Activated CD8-positive, alpha-beta T cell treated with anti-CD3 and anti-CD28 coated beads for 36 hours (primary cell): ENCODE results near the gene GRM5. TPM values are rescaled to one million over a fixed set of nuclear protein-coding genes. Genes with fewer than 3 reads are reported as not detected.

Experiments used
- ATAC-seq: fragments of 200-7000 bp; cut with Tn5 transposase; one replicate; pipeline ENCODE4 v1.10.0; 2021; ENCODE audit warnings: mild to moderate bottlenecking, moderate library complexity
- CTCF ChIA-PET: fragments of 350-600 bp; sonication (Branson Sonifier 250); formaldehyde crosslinking; loops from one replicate; lab custom pipeline; 2021; ENCODE audit warnings: antibody characterized with exemption; lab: Charles Lee
- POLR2A ChIA-PET: fragments of 350-600 bp; sonication (Branson Sonifier 250); formaldehyde crosslinking; loops from one replicate; lab custom pipeline; 2021; ENCODE audit warnings: antibody characterized with exemption; lab: Charles Lee
- DNase-seq: peaks from one replicate; pipeline ENCODE4 v3.0.0-alpha.2; 2020
- H3K27ac Mint-ChIP-seq: one replicate; pipeline ENCODE4 v1.8.0; 2021; ENCODE audit warnings: mild to moderate bottlenecking, mixed read lengths
- H3K27me3 Mint-ChIP-seq: one replicate; pipeline ENCODE4 v1.8.0; 2021; ENCODE audit warnings: mixed read lengths
- H3K36me3 Mint-ChIP-seq: one replicate; pipeline ENCODE4 v1.8.0; 2021; ENCODE audit warnings: low read depth, mixed read lengths
- H3K4me1 Mint-ChIP-seq: one replicate; pipeline ENCODE4 v1.8.0; 2021; ENCODE audit warnings: low read depth, mixed read lengths
- H3K4me3 Mint-ChIP-seq: one replicate; pipeline ENCODE4 v1.8.0; 2021; ENCODE audit warnings: mild to moderate bottlenecking, moderate library complexity, mixed read lengths
- H3K9me3 Mint-ChIP-seq: one replicate; pipeline ENCODE4 v1.8.0; 2021; ENCODE audit warnings: mixed read lengths
- CTCF ChIP-seq: fragments of 200-600 bp; IDR thresholded peaks from one replicate; pipeline ENCODE4 v1.8.0; 2022; ENCODE audit warnings: antibody characterized with exemption, mild to moderate bottlenecking
- intact Hi-C: fragments of 100-400 bp; cut with micrococcal nuclease; formaldehyde crosslinking; loops from one replicate; pipeline ENCODE4 v1.10.0; 2022
- total RNA-seq, 2 experiments: library from RNA; stranded (reverse); gene quantifications; one replicate each; pipeline ENCODE4 v1.2.3, GENCODE V29; 2021

The GRM5 gene
- total RNA-seq, 2 experiments from 2014 or later = not detected

- Mint-ChIP-seq H3K27me3 (no peaks in the 10 kb centered on the region), H3K4me1 (peaks cover 6% of the 10 kb centered on the region), H3K36me3 (no peaks in the 10 kb centered on the region), H3K9me3 (no peaks in the 10 kb centered on the region), H3K4me3 (no peak overlapping the region), H3K27ac (no peak overlapping the region)
- intact Hi-C loops = no loop called here
- CTCF ChIA-PET = interaction anchor here (0.7 kb wide), 1 partner anchor 1422 kb away, joined by 3 read pairs; no protein-coding TSS in a partner anchor
- DNase-seq (no peak), ATAC-seq (peak; percentile 49)
- no peak for TF ChIP-seq CTCF
- POLR2A ChIA-PET = no interaction called here
Observed at GRCh38 chr11:88801484-88802123, 264.2 kb downstream of the GRM5 start.

- Mint-ChIP-seq H3K27me3 (no peaks in the 10 kb centered on the region), H3K4me3 (no peak overlapping the region), H3K4me1 (peaks cover 6% of the 10 kb centered on the region), H3K27ac (no peak overlapping the region), H3K36me3 (no peaks in the 10 kb centered on the region), H3K9me3 (no peaks in the 10 kb centered on the region)
- ChIA-PET POLR2A (no interaction called here), CTCF (interaction anchor here (1.5 kb wide), 1 partner anchor 9 kb away, joined by 3 read pairs; no protein-coding TSS in a partner anchor)
- intact Hi-C loops = no loop called here
- TF ChIP-seq CTCF = no peak
- DNase-seq = no peak
- no peak for ATAC-seq
Observed at GRCh38 chr11:88799771-88800500, 265.8 kb downstream of the GRM5 start.

GRCh38 chr11:88790182-88790581 is 275.6 kb downstream of the GRM5 start:
- DNase-seq (no peak), ATAC-seq (no peak)
- ChIA-PET POLR2A (no interaction called here), CTCF (no interaction called here)
- no peaks in the 10 kb centered on the region for H3K4me1 Mint-ChIP-seq
- H3K4me3 Mint-ChIP-seq = no peak overlapping the region
- H3K27me3 Mint-ChIP-seq = no peaks in the 10 kb centered on the region
- H3K36me3 Mint-ChIP-seq = no peaks in the 10 kb centered on the region
- no peak for TF ChIP-seq CTCF
- no peaks in the 10 kb centered on the region for H3K9me3 Mint-ChIP-seq
- H3K27ac Mint-ChIP-seq = no peak overlapping the region
- intact Hi-C loops = no loop called here

- intact Hi-C loops = no loop called here
- peaks cover 1% of the 10 kb centered on the region for H3K9me3 Mint-ChIP-seq
- no peak for TF ChIP-seq CTCF
- H3K27me3 Mint-ChIP-seq = no peaks in the 10 kb centered on the region
- CTCF ChIA-PET = no interaction called here
- H3K36me3 Mint-ChIP-seq = no peaks in the 10 kb centered on the region
- DNase-seq = no peak
- no peak overlapping the region for H3K4me3 Mint-ChIP-seq
- POLR2A ChIA-PET = no interaction called here
- no peak overlapping the region for H3K27ac Mint-ChIP-seq
- ATAC-seq = no peak
- peaks cover 3% of the 10 kb centered on the region for H3K4me1 Mint-ChIP-seq
Observed at GRCh38 chr11:88779577-88779976, 286.2 kb downstream of the GRM5 start.

GRCh38 chr11:88770475-88771079 is 295.2 kb downstream of the GRM5 start:
- H3K36me3 Mint-ChIP-seq = no peaks in the 10 kb centered on the region
- ATAC-seq (no peak), DNase-seq (no peak)
- H3K27me3 Mint-ChIP-seq = no peaks in the 10 kb centered on the region
- intact Hi-C loops = no loop called here
- POLR2A ChIA-PET = no interaction called here
- peaks cover 2% of the 10 kb centered on the region for H3K9me3 Mint-ChIP-seq
- CTCF ChIA-PET = no interaction called here
- no peaks in the 10 kb centered on the region for H3K4me1 Mint-ChIP-seq
- H3K27ac Mint-ChIP-seq = no peak overlapping the region
- no peak for TF ChIP-seq CTCF
- H3K4me3 Mint-ChIP-seq = no peak overlapping the region
